ENCODE results near the gene APBA1. TPM values are rescaled to one million over a fixed set of nuclear protein-coding genes. Genes with fewer than 3 reads are reported as not detected.

Gene APBA1
- total RNA-seq, 4 donors from 2014 or later, result 3.3 to 9.7 (median 5.2) TPM

- H3K27ac ChIP-seq (replicated peaks in 1 of 4), result no peak overlapping the region
- WGBS, result 77% methylated on average over 2 of the region's 2 CpGs
- TF ChIP-seq EP300 (IDR thresholded peaks at IDR 0.05), result no peak
- TF ChIP-seq POLR2AphosphoS5 (IDR thresholded peaks at IDR 0.05), result no peak
- TF ChIP-seq POLR2A (IDR thresholded peaks at IDR 0.05; ENCODE audit: low read depth), result no peak
- no peak for TF ChIP-seq CTCF (IDR thresholded peaks at IDR 0.05)
- no peak for DNase-seq (ENCODE audit: extremely low spot score)
- intact Hi-C loops (cut with DNase I), result no loop called here
- H3K4me3 ChIP-seq, result no peak overlapping the region
- H3K4me1 ChIP-seq, result no peaks in the 10 kb centered on the region
- peaks cover 0 to 48% (median 6%) of the 10 kb centered on the region in 4 donors for H3K36me3 ChIP-seq
- no peaks in the 10 kb centered on the region for H3K9me3 ChIP-seq
- H3K27me3 ChIP-seq, result no peaks in the 10 kb centered on the region
Measured at GRCh38 chr9:69453746-69454145, 218.4 kb downstream of the APBA1 start.

GRCh38 chr9:69452110-69452782, 219.9 kb downstream of the APBA1 start:
- Histone ChIP-seq H3K27ac (replicated peaks in 1 of 4) (no peak overlapping the region), H3K4me3 (no peak overlapping the region), H3K36me3 (peaks cover 0 to 55% (median 7%) of the 10 kb centered on the region in 4 donors), H3K27me3 (no peaks in the 10 kb centered on the region), H3K9me3 (no peaks in the 10 kb centered on the region), H3K4me1 (no peaks in the 10 kb centered on the region)
- intact Hi-C loops (cut with DNase I), result no loop called here
- TF ChIP-seq CTCF (IDR thresholded peaks at IDR 0.05) (no peak), EP300 (IDR thresholded peaks at IDR 0.05) (no peak), POLR2A (IDR thresholded peaks at IDR 0.05; ENCODE audit: low read depth) (no peak), POLR2AphosphoS5 (IDR thresholded peaks at IDR 0.05) (no peak)
- 81% methylated on average over 10 of the region's 13 CpGs for WGBS
- DNase-seq (ENCODE audit: extremely low spot score), result no peak

- WGBS, result 88% methylated on average over 3 of the region's 6 CpGs
- no peak overlapping the region for H3K4me3 ChIP-seq
- intact Hi-C loops (cut with DNase I), result no loop called here
- DNase-seq (ENCODE audit: extremely low spot score), result no peak
- H3K4me1 ChIP-seq, result peaks cover 0 to 5% (median 0%) of the 10 kb centered on the region in 4 donors
- no peak overlapping the region for H3K27ac ChIP-seq (replicated peaks in 1 of 4)
- no peaks in the 10 kb centered on the region for H3K9me3 ChIP-seq
- no peaks in the 10 kb centered on the region for H3K27me3 ChIP-seq
- H3K36me3 ChIP-seq, result peaks cover 0 to 24% (median 3%) of the 10 kb centered on the region in 4 donors
- TF ChIP-seq POLR2AphosphoS5 (IDR thresholded peaks at IDR 0.05), result no peak
- no peak for TF ChIP-seq EP300 (IDR thresholded peaks at IDR 0.05)
- TF ChIP-seq POLR2A (IDR thresholded peaks at IDR 0.05; ENCODE audit: low read depth), result no peak
- TF ChIP-seq CTCF (IDR thresholded peaks at IDR 0.05), result no peak
Measured at GRCh38 chr9:69446496-69446895, 225.7 kb downstream of the APBA1 start.

- Histone ChIP-seq H3K4me3 (no peak overlapping the region), H3K9me3 (no peaks in the 10 kb centered on the region), H3K4me1 (peaks cover 0 to 5% (median 0%) of the 10 kb centered on the region in 4 donors), H3K36me3 (peaks cover 0 to 27% (median 9%) of the 10 kb centered on the region in 4 donors), H3K27me3 (no peaks in the 10 kb centered on the region), H3K27ac (replicated peaks in 1 of 4) (no peak overlapping the region)
- 91% methylated on average over 5 of the region's 5 CpGs for WGBS
- TF ChIP-seq EP300 (IDR thresholded peaks at IDR 0.05) (no peak), POLR2AphosphoS5 (IDR thresholded peaks at IDR 0.05) (no peak), POLR2A (IDR thresholded peaks at IDR 0.05; ENCODE audit: low read depth) (no peak), CTCF (IDR thresholded peaks at IDR 0.05) (no peak)
- intact Hi-C loops (cut with DNase I), result no loop called here
- no peak for DNase-seq (ENCODE audit: extremely low spot score)
Measured at GRCh38 chr9:69445251-69445650, 226.9 kb downstream of the APBA1 start.

All from esophagus muscularis mucosa (tissue), 4 donors.